ENCODE measurements around the gene SORCS3.

SORCS3 gene

DNA sequence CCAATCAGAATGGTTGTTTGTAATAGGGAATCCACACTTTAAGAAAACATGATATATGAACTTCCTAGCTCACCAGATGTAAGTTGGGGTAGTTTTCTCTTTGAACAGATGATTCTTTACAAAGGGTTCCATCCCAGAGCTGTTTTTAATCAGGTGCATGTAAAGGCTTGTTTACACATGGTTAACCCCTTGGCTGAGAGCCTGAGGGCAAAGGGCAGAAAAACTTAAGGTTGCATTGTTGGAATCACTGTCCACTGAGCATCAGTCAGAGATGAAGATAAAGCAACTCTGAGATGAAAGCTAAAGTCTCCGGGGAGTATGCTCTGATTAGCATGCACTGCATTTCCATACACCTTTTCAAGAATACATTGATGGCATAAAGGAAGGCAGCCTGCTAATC lies 518.2 kb downstream of the SORCS3 start:
- Histone ChIP-seq H3K9ac (no peak overlapping the region), H3K4me3 (no peak overlapping the region), H3K4me2 (no peak overlapping the region), H3K36me3 (no peaks in the 10 kb centered on the region), H4K20me1 (no peaks in the 10 kb centered on the region), H3K9me3 (no peaks in the 10 kb centered on the region), H3K4me1 (no peaks in the 10 kb centered on the region), H3K27me3 (no peaks in the 10 kb centered on the region), H3K27ac (no peak overlapping the region)
- no peak for TF ChIP-seq Cebpa-rat (IDR thresholded peaks at IDR 0.05)

DNA sequence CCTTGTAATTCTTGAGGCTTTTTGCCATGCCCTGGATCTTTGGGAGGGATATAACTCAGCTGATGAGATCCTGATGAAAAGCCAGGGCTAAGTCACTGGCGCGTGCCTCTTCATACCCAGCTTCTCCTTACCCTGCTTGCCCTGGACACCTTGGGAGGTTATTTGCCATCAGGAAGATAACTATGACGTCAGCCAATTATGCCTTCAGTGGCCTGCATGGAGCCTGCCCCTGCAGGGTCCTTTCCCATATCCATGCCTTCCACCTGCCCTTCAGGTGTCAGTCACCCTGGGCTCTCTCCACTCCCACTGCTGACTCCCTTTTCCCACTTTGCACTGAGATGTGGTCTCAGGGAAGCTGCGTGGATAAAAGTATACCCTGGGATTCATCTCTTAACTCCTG lies 520.1 kb downstream of the SORCS3 start:
- Histone ChIP-seq H3K27ac (no peak overlapping the region), H3K4me3 (no peak overlapping the region), H3K36me3 (no peaks in the 10 kb centered on the region), H3K9me3 (no peaks in the 10 kb centered on the region), H4K20me1 (no peaks in the 10 kb centered on the region), H3K4me1 (no peaks in the 10 kb centered on the region), H3K9ac (no peak overlapping the region), H3K4me2 (no peak overlapping the region), H3K27me3 (no peaks in the 10 kb centered on the region)
- TF ChIP-seq Cebpa-rat (IDR thresholded peaks at IDR 0.05), result no peak

DNA sequence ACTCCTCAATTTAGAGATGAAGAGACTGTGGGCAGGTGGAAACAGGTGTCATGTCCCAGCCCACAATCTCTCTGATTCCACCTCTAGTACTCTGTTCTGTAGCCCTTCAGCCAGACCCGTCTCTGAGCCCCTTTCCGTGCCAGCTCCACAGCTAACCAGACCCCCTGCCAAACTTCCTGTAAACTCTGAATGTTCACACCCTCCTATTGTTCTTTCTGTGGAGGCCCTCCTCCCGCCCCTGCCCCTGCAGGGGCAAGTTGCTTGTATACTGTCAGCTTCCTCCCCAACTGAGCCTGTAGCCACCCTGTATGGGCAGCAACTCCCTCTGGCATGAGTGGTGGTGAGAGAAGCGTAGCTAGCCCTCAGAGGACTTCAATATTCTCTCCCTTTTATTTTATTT lies 520.7 kb downstream of the SORCS3 start:
- H3K4me2 ChIP-seq, result no peak overlapping the region
- H4K20me1 ChIP-seq, result no peaks in the 10 kb centered on the region
- no peak overlapping the region for H3K27ac ChIP-seq
- TF ChIP-seq Cebpa-rat (IDR thresholded peaks at IDR 0.05), result no peak
- no peaks in the 10 kb centered on the region for H3K36me3 ChIP-seq
- H3K4me3 ChIP-seq, result no peak overlapping the region
- no peaks in the 10 kb centered on the region for H3K9me3 ChIP-seq
- no peaks in the 10 kb centered on the region for H3K27me3 ChIP-seq
- H3K4me1 ChIP-seq, result no peaks in the 10 kb centered on the region
- no peak overlapping the region for H3K9ac ChIP-seq

DNA sequence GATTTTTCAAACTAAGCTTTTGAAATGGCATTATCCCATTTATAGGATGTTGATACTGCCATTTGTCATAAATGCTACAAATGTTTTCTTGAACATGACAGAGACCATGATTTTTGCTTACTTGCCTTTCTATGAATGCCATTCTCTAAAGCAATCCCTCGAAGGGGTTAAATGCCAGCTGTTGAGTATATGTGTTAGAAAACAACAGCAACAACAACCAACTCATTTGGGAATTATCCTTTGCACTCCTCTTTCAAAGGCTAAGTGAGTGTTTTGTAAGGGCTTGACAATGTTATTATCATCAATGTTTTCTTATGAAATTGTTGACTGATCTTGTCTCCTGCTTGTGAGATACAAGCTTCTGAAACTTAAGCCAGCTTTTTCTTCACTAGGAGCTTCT lies 529.4 kb downstream of the SORCS3 start:
- H3K4me1 ChIP-seq, result no peaks in the 10 kb centered on the region
- no peak overlapping the region for H3K4me3 ChIP-seq
- TF ChIP-seq Cebpa-rat (IDR thresholded peaks at IDR 0.05), result no peak
- no peaks in the 10 kb centered on the region for H3K36me3 ChIP-seq
- H4K20me1 ChIP-seq, result no peaks in the 10 kb centered on the region
- no peaks in the 10 kb centered on the region for H3K27me3 ChIP-seq
- H3K9ac ChIP-seq, result no peak overlapping the region
- no peak overlapping the region for H3K4me2 ChIP-seq
- H3K9me3 ChIP-seq, result no peaks in the 10 kb centered on the region
- H3K27ac ChIP-seq, result no peak overlapping the region

DNA sequence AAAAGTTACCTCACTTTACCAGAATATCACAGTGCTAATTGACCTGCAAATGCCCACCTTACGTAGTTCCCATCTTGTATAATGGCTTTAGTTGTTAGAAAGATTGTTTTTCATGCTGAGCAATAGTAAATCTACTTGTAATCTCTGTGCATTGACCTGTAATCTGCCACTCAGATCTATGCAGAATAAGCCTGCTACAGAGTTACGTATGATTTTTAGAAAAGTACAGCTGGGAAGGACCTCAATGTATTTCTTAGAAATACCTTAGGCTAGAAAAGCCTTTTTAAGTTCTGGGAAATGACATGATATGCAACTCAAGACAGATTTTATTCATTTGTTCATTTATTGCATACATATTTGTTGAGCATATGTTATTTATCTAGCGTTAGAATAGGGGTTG lies 530.9 kb downstream of the SORCS3 start:
- Histone ChIP-seq H3K4me3 (no peak overlapping the region), H3K4me1 (no peaks in the 10 kb centered on the region), H3K36me3 (no peaks in the 10 kb centered on the region), H3K9ac (no peak overlapping the region), H3K27me3 (no peaks in the 10 kb centered on the region), H3K4me2 (no peak overlapping the region), H3K9me3 (no peaks in the 10 kb centered on the region), H3K27ac (no peak overlapping the region), H4K20me1 (no peaks in the 10 kb centered on the region)
- no peak for TF ChIP-seq Cebpa-rat (IDR thresholded peaks at IDR 0.05)

DNA sequence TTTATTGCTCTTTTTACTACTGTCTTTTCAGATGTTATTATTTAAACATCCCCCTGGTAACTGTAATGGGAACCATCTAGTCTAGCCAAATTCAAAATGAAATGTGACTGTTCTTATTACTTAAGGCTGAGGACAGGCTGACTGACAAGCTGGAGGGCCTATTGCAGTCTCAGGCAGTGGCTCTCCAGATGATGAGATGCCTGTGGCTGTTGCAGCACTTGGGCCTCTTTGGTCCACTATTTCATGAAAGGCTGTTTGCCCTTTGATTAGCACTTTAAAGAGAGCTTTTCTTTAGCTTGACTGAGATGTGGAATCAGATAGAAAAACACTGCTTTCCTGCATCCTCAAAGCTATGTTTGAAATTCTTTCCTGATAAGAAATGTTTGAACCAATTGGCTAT lies 540.5 kb downstream of the SORCS3 start:
- no peaks in the 10 kb centered on the region for H3K27me3 ChIP-seq
- H3K9ac ChIP-seq, result no peak overlapping the region
- H3K9me3 ChIP-seq, result no peaks in the 10 kb centered on the region
- H3K27ac ChIP-seq, result no peak overlapping the region
- TF ChIP-seq Cebpa-rat (IDR thresholded peaks at IDR 0.05), result no peak
- no peak overlapping the region for H3K4me2 ChIP-seq
- H3K36me3 ChIP-seq, result no peaks in the 10 kb centered on the region
- H3K4me3 ChIP-seq, result no peak overlapping the region
- no peaks in the 10 kb centered on the region for H3K4me1 ChIP-seq
- H4K20me1 ChIP-seq, result no peaks in the 10 kb centered on the region

DNA sequence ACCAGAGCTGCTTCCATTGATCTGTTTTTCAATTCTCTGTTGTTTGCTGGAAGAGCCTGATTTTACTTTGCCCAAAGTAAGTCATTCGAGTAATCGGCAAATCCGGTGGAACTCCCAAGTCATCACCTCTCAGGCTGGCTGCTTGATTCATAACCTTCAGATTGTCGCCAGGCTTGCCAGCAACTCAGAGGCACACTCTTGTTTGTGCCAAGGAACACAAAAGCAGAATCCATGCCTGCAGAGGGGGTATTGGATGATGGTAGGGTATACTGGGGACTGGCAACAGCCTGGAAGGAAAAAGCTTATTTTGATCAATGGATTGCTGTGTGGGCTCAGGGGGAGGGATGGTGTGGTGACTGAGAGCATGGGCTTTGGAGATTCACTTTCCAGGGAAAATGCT lies 542.4 kb downstream of the SORCS3 start:
- H3K9ac ChIP-seq, result no peak overlapping the region
- no peaks in the 10 kb centered on the region for H3K4me1 ChIP-seq
- no peak overlapping the region for H3K4me2 ChIP-seq
- no peaks in the 10 kb centered on the region for H3K9me3 ChIP-seq
- H3K27me3 ChIP-seq, result no peaks in the 10 kb centered on the region
- TF ChIP-seq Cebpa-rat (IDR thresholded peaks at IDR 0.05), result no peak
- H3K4me3 ChIP-seq, result no peak overlapping the region
- no peaks in the 10 kb centered on the region for H3K36me3 ChIP-seq
- no peaks in the 10 kb centered on the region for H4K20me1 ChIP-seq
- H3K27ac ChIP-seq, result no peak overlapping the region

DNA sequence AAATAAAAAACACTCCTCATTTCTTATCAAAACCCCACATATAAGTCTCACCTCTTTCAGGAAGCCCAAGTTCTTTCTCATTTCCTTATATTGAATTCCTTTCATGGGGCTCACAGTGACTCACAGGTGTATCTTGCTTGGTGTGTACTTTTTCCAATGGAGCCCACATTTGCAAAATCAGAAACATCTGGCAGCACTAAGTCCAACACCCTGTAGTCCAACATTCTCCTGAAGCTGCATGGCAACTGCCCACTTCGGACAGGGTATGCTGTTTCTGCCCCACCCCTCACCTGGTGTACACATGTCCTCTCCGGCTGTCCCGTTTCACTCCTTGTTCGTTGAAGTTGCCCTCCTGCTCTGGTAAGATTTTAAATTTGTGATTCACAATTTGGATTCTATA lies 544.1 kb downstream of the SORCS3 start:
- H3K36me3 ChIP-seq, result no peaks in the 10 kb centered on the region
- no peaks in the 10 kb centered on the region for H3K9me3 ChIP-seq
- no peaks in the 10 kb centered on the region for H3K27me3 ChIP-seq
- no peak overlapping the region for H3K9ac ChIP-seq
- H3K4me2 ChIP-seq, result no peak overlapping the region
- no peaks in the 10 kb centered on the region for H3K4me1 ChIP-seq
- no peak overlapping the region for H3K4me3 ChIP-seq
- H3K27ac ChIP-seq, result no peak overlapping the region
- TF ChIP-seq Cebpa-rat (IDR thresholded peaks at IDR 0.05), result no peak
- H4K20me1 ChIP-seq, result no peaks in the 10 kb centered on the region

DNA sequence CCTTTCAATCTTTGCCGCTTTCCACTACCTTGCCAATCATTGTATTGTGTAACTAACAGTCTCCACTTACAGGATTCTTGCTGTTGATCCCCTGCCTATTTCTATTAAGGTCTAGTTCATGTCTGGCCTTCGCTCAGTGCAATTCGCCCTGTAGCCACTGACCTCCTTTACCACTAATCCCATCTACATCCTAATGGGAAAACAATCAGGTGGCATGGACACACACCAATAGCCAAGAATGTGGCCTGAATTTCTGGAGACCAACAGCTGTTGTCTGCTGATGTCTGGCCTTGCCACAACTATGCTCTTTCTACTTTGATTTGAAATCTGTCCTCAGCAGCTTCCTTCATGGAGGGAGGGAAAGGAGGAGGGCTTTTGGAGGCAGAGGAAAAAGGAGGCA lies 546.2 kb downstream of the SORCS3 start:
- Histone ChIP-seq H3K4me3 (no peak overlapping the region), H3K36me3 (no peaks in the 10 kb centered on the region), H3K9ac (no peak overlapping the region), H3K27me3 (no peaks in the 10 kb centered on the region), H3K27ac (no peak overlapping the region), H3K4me2 (no peak overlapping the region), H4K20me1 (no peaks in the 10 kb centered on the region), H3K4me1 (no peaks in the 10 kb centered on the region), H3K9me3 (no peaks in the 10 kb centered on the region)
- TF ChIP-seq Cebpa-rat (IDR thresholded peaks at IDR 0.05), result no peak

DNA sequence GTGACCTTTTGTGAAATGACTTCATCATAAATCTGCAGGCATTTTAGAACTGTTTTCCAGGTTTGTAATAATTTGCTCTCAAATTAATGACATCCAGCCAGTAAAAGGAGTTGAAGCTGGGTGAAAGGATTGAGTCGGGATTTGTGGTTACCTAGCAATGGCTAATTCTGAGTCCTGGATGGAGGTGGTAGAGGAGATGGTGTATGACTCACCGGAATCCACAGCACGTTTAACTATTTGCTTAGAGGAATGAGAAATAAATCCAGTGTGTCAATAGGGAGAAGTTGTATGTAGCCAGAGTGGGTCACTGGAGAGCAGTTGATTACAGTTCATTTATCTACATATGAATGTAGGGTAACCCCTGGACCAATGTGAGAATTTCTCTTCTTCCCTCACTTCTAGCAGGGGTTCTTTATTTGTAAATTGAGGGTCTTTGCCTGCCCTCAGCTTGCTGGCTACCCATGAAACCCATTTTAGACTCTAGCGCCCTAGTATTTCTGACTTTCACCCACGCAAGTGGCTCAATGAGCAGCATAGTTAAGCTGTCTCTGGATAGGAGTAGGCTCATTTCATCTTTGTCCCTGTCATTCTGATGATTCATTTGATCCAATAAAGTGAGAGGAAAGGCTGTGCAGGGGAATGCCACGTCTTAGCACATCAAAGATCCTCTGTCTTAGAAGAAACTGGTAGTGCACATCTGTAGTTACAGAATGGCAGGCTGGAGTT lies 547.8 kb downstream of the SORCS3 start:
- H3K4me3 ChIP-seq, result no peak overlapping the region
- TF ChIP-seq Cebpa-rat (IDR thresholded peaks at IDR 0.05), result no peak
- no peaks in the 10 kb centered on the region for H3K4me1 ChIP-seq
- H4K20me1 ChIP-seq, result no peaks in the 10 kb centered on the region
- H3K9ac ChIP-seq, result no peak overlapping the region
- H3K36me3 ChIP-seq, result no peaks in the 10 kb centered on the region
- no peak overlapping the region for H3K27ac ChIP-seq
- no peaks in the 10 kb centered on the region for H3K27me3 ChIP-seq
- no peaks in the 10 kb centered on the region for H3K9me3 ChIP-seq
- no peak overlapping the region for H3K4me2 ChIP-seq

DNA sequence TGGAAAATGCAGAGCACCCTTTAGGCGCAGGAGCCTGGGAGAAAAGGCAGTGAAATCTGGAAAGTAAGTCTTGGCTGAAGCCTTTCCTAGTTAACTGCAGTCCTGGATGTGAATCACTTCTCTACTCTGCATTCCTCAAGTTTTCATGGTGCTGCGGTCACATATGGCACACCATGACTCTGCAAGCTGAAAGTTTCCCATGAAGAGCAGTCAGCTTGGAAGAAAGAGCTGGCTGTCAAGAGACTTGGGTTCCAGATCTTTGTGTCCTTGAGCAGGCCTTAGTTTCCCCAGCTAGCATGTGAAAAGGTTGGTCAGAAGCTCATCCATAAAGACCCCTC lies 548.3 kb downstream of the SORCS3 start:
- Histone ChIP-seq H3K4me1 (no peaks in the 10 kb centered on the region), H3K27me3 (no peaks in the 10 kb centered on the region), H3K4me3 (no peak overlapping the region), H3K9ac (no peak overlapping the region), H3K27ac (no peak overlapping the region), H3K36me3 (no peaks in the 10 kb centered on the region), H3K9me3 (no peaks in the 10 kb centered on the region), H3K4me2 (no peak overlapping the region), H4K20me1 (no peaks in the 10 kb centered on the region)
- no peak for TF ChIP-seq Cebpa-rat (IDR thresholded peaks at IDR 0.05)
